ENCODE results near the gene SEMA3G. TPM values are rescaled to one million over a fixed set of nuclear protein-coding genes. Genes with fewer than 3 reads are reported as not detected.
A peak's percentile ranks its signal among the peaks of the same experiment; 100 is the strongest.

SEMA3G gene
- total RNA-seq: 2.7 TPM

- ATAC-seq: peak; percentile 82
Measured at GRCh38 chr3:52444860-52445793, at the start of gene SEMA3G. Gene SEMA3G (minus strand): TSS chr3:52445103. CDS start chr3:52445027, 76 bp downstream.

- no peak for ATAC-seq
Measured at GRCh38 chr3:52494445-52494844, 49.5 kb upstream of the SEMA3G start.

- ATAC-seq: no peak
Measured at GRCh38 chr3:52493232-52494017, 48.5 kb upstream of the SEMA3G start.

GRCh38 chr3:52492059-52492458 is 47.2 kb upstream of the SEMA3G start:
- ATAC-seq: no peak

- ATAC-seq: peak; percentile 3
Measured at GRCh38 chr3:52490939-52491526, 46.1 kb upstream of the SEMA3G start.

- no peak for ATAC-seq
Measured at GRCh38 chr3:52490035-52490938, 45.4 kb upstream of the SEMA3G start.

- no peak for ATAC-seq
Measured at GRCh38 chr3:52489453-52489852, 44.5 kb upstream of the SEMA3G start.

- ATAC-seq: no peak
Measured at GRCh38 chr3:52488746-52489145, 43.8 kb upstream of the SEMA3G start.

- ATAC-seq: no peak
Measured at GRCh38 chr3:52487788-52488691, 43.1 kb upstream of the SEMA3G start.

- ATAC-seq: no peak
Measured at GRCh38 chr3:52487050-52487787, 42.3 kb upstream of the SEMA3G start.

- ATAC-seq: no peak
Measured at GRCh38 chr3:52484680-52485461, 40.0 kb upstream of the SEMA3G start.

GRCh38 chr3:52483577-52484381 is 38.9 kb upstream of the SEMA3G start:
- ATAC-seq: peak; percentile 76

GRCh38 chr3:52483081-52483480 is 38.2 kb upstream of the SEMA3G start:
- ATAC-seq: peak; percentile 1

- ATAC-seq: no peak
Measured at GRCh38 chr3:52481819-52482521, 37.1 kb upstream of the SEMA3G start.

- ATAC-seq: no peak
Measured at GRCh38 chr3:52480768-52481715, 36.1 kb upstream of the SEMA3G start.

- no peak for ATAC-seq
Measured at GRCh38 chr3:52479877-52480575, 35.1 kb upstream of the SEMA3G start.
